Testis (tissue), 2 donors: Measurements from ENCODE around the gene PI16.

Experiments
- CTCF ChIP-seq, 3 experiments: fragments of 450-650 bp in 2 of 3; fragments of 200-600 bp in 1 of 3; sonication (generic) in 1 of 3; IDR thresholded peaks; one replicate each; pipeline ENCODE4 v1.5.1; 2016 to 2019; ENCODE audit warnings: antibody characterized with exemption in 3 of 3, mild to moderate bottlenecking in 2 of 3, moderate library complexity in 1 of 3
- POLR2A ChIP-seq: fragments of 450-650 bp; IDR thresholded peaks from one replicate; pipeline ENCODE4 v1.6.1; 2017; ENCODE audit warnings: antibody characterized with exemption, mild to moderate bottlenecking, moderate library complexity

GRCh38 chr6:36976007-36976264 is 21.4 kb downstream of the PI16 start:
- TF ChIP-seq CTCF (IDR thresholded peaks at IDR 0.05) (no peak), POLR2A (no peak)
